HepG2 (cell line): ENCODE data around the gene WDR83. TPM values are rescaled to one million over a fixed set of nuclear protein-coding genes. Genes with fewer than 3 reads are reported as not detected.

Experiments
- ATF1 ChIP-seq: IDR thresholded peaks from 2 replicates; pipeline ENCODE4 v1.6.1; 2016; ENCODE audit warnings: mild to moderate bottlenecking, control low read depth
- DMTF1 ChIP-seq: sonication (generic); formaldehyde crosslinking; IDR thresholded peaks from 2 replicates; pipeline ENCODE4 v1.4.0; 2020; ENCODE audit warnings: mild to moderate bottlenecking, missing genetic modification reagents
- HOXA5 ChIP-seq: sonication (generic); formaldehyde crosslinking; IDR thresholded peaks from 2 replicates; pipeline ENCODE4 v1.4.0; 2020; ENCODE audit warnings: missing genetic modification reagents
- KDM5B ChIP-seq: sonication (generic); formaldehyde crosslinking; IDR thresholded peaks from 2 replicates; pipeline ENCODE4 v1.4.0; 2020; ENCODE audit warnings: missing genetic modification reagents, mild to moderate bottlenecking, borderline replicate concordance
- KLF9 ChIP-seq: IDR thresholded peaks from 2 replicates; pipeline ENCODE4 v1.6.1; 2016; ENCODE audit warnings: low read depth
- MEF2D ChIP-seq: sonication (generic); formaldehyde crosslinking; IDR thresholded peaks from 2 replicates; pipeline ENCODE4 v1.5.1; 2020; ENCODE audit warnings: mild to moderate bottlenecking, missing genetic modification reagents
- NFAT5 ChIP-seq: sonication (generic); formaldehyde crosslinking; IDR thresholded peaks from 2 replicates; pipeline ENCODE4 v1.4.0; 2020; ENCODE audit warnings: missing genetic modification reagents
- PBX3 ChIP-seq: sonication (generic); formaldehyde crosslinking; IDR thresholded peaks from 2 replicates; pipeline ENCODE4 v1.8.1; 2023; ENCODE audit warnings: missing genetic modification reagents, inconsistent platforms, borderline replicate concordance
- RAD51 ChIP-seq: fragments of 450-650 bp; IDR thresholded peaks from 2 replicates; pipeline ENCODE4 v1.6.1; 2016; ENCODE audit warnings: borderline replicate concordance
- RELA ChIP-seq: sonication (generic); formaldehyde crosslinking; IDR thresholded peaks from 2 replicates; pipeline ENCODE4 v1.4.0; 2020; ENCODE audit warnings: missing genetic modification reagents
- RFXAP ChIP-seq: sonication (generic); formaldehyde crosslinking; IDR thresholded peaks from 2 replicates; pipeline ENCODE4 v1.4.0; 2020; ENCODE audit warnings: missing genetic modification reagents, borderline replicate concordance
- RNF2 ChIP-seq: fragments of 450-650 bp; conservative IDR thresholded peaks from 2 replicates; pipeline ENCODE4 v1.6.1; 2016; ENCODE audit warnings: low read depth
- SKI ChIP-seq: fragments of 450-650 bp; IDR thresholded peaks from one replicate; pipeline ENCODE4 v1.6.1; 2018; ENCODE audit warnings: mild to moderate bottlenecking; ENCODE audit not compliant: partially characterized antibody
- TBX3 ChIP-seq: fragments of 450-650 bp; IDR thresholded peaks from 2 replicates; pipeline ENCODE4 v1.6.1; 2017; ENCODE audit warnings: antibody characterized with exemption, mild to moderate bottlenecking, inconsistent platforms, borderline replicate concordance
- ZIK1 ChIP-seq: sonication (generic); formaldehyde crosslinking; IDR thresholded peaks from 2 replicates; pipeline ENCODE4 v1.5.0; 2020; ENCODE audit warnings: mild to moderate bottlenecking, low read depth, missing genetic modification reagents, borderline replicate concordance
- ZNF367 ChIP-seq: sonication (generic); formaldehyde crosslinking; IDR thresholded peaks from 2 replicates; pipeline ENCODE4 v1.4.0; 2020; ENCODE audit warnings: missing genetic modification reagents, borderline replicate concordance
- ZNF543 ChIP-seq: sonication (generic); formaldehyde crosslinking; IDR thresholded peaks from 2 replicates; pipeline ENCODE4 v1.4.0; 2020; ENCODE audit warnings: mild to moderate bottlenecking, missing genetic modification reagents
- ZNF703 ChIP-seq: sonication (generic); formaldehyde crosslinking; IDR thresholded peaks from 2 replicates; pipeline ENCODE4 v1.5.1; 2020; ENCODE audit warnings: missing genetic modification reagents, mild to moderate bottlenecking, moderate library complexity, borderline replicate concordance
- ZNF766 ChIP-seq: sonication (generic); formaldehyde crosslinking; IDR thresholded peaks from 2 replicates; pipeline ENCODE4 v1.5.0; 2020; ENCODE audit warnings: missing genetic modification reagents, borderline replicate concordance
- ZNF777 ChIP-seq: sonication (generic); formaldehyde crosslinking; IDR thresholded peaks from 2 replicates; pipeline ENCODE4 v1.4.0; 2020; ENCODE audit warnings: missing genetic modification reagents
- polyA plus RNA-seq, 8 experiments: library from polyadenylated mRNA; depleted of rRNA in 3 of 8; stranded (reverse) in 7 of 8; unstranded in 1 of 8; fragments of >200 nt; fragmentation: Illumina TruSeq in 4 of 8; extraction: Trizol in 4 of 8; gene quantifications; 2 replicates each; pipeline versions ENCODE4 v1.2.1 to v1.2.3, GENCODE V29; 2011 to 2016; ENCODE audit warnings: low read depth in 4 of 8, missing spikeins in 1 of 8, mixed read lengths in 1 of 8; ENCODE audit not compliant: insufficient read depth in 1 of 8
- total RNA-seq, 5 experiments: library from RNA; depleted of rRNA; stranded (reverse); fragments of >200 nt; fragmentation: Illumina TruSeq; extraction: Trizol; gene quantifications; 2 replicates each; pipeline ENCODE4 v1.2.3, GENCODE V29; 2016; ENCODE audit warnings: low read depth in 1 of 5

The WDR83 gene
- total and polyA plus RNA-seq, 2 of the 13 experiments (the other 11 are each of a cell fraction or from before 2014, with no cell fraction given): 4.5 to 10.7 TPM

GRCh38 chr19:12669270-12670158 lies 2.9 kb downstream of the WDR83 start (continued):
- TF ChIP-seq NFAT5 (CRISPR knock-in tag) (no peak), ZNF777 (CRISPR knock-in tag) (peak; percentile 40), RAD51 (no peak), ZNF543 (CRISPR knock-in tag) (no peak), RNF2 (no peak; the same call in 1 of the 2 replicates), KDM5B (peak; percentile 15; the same call in 1 of the 2 replicates), ZNF367 (CRISPR knock-in tag) (no peak), HOXA5 (CRISPR knock-in tag) (peak; percentile 55; the same call in 1 of the 2 replicates), DMTF1 (no peak), ZNF766 (CRISPR knock-in tag) (no peak; the same call in 1 of the 2 replicates), TBX3 (no peak), SKI (no peak), RELA (no peak), ATF1 (CRISPR knock-in tag) (peak; percentile 86), ZIK1 (CRISPR knock-in tag) (0 out of 2 replicates have a peak, but pooled peaks have one; percentile 20), RFXAP (CRISPR knock-in tag) (0 out of 2 replicates have a peak, but pooled peaks have one; percentile 11), PBX3 (CRISPR knock-in tag) (no peak), ZNF703 (no peak), MEF2D (CRISPR knock-in tag) (no peak; the same call in 1 of the 2 replicates), KLF9 (CRISPR knock-in tag) (peak; percentile 22; the same call in 1 of the 2 replicates)
